Brain pericyte (primary cell): ENCODE results near the gene SDE2.
"Not testable (repeated sequence)": the region's sequence is repeated elsewhere in the genome, so short reads cannot be mapped to it uniquely, and the experiment has no call there.

Experiments used
- DNase-seq: peaks from one replicate; pipeline ENCODE4 v3.0.0-alpha.2; 2012; ENCODE audit warnings: low read depth, low spot score

SDE2 gene

GRCh38 chr1:226006686-226007085, 7.5 kb upstream of the SDE2 start:
- no peak for DNase-seq

- no peak for DNase-seq
These were observed 5.3 kb upstream of the SDE2 start for GRCh38 chr1:226004396-226004795.

- no peak for DNase-seq
These were observed 4.5 kb upstream of the SDE2 start for GRCh38 chr1:226003502-226004170.

GRCh38 chr1:226002667-226003501, 3.7 kb upstream of the SDE2 start:
- no peak for DNase-seq

- DNase-seq, result no peak
These were observed 3.0 kb upstream of the SDE2 start for GRCh38 chr1:226001963-226002666.

- no peak for DNase-seq
These were observed 1.9 kb upstream of the SDE2 start for GRCh38 chr1:226001088-226001487.

- not testable (repeated sequence) for DNase-seq
These were observed 1.4 kb upstream of the SDE2 start for GRCh38 chr1:226000493-226001081.

- DNase-seq, result no peak
These were observed 782 bp upstream of the SDE2 start for GRCh38 chr1:225999912-226000337.

GRCh38 chr1:225998560-225999226, 450 bp downstream of the SDE2 start:
- DNase-seq, result no peak

GRCh38 chr1:225996946-225997545, 2.1 kb downstream of the SDE2 start:
- DNase-seq, result no peak

- DNase-seq, result no peak
These were observed 3.0 kb downstream of the SDE2 start for GRCh38 chr1:225995919-225996864.

GRCh38 chr1:225990705-225991464, 8.3 kb downstream of the SDE2 start:
- no peak for DNase-seq

- DNase-seq, result no peak
These were observed 11.4 kb downstream of the SDE2 start for GRCh38 chr1:225987491-225988316.

- DNase-seq, result no peak
These were observed 17.4 kb downstream of the SDE2 start for GRCh38 chr1:225981714-225982113.

GRCh38 chr1:225980005-225980836, 18.9 kb downstream of the SDE2 start:
- DNase-seq, result no peak

GRCh38 chr1:225979421-225979820, 19.7 kb downstream of the SDE2 start:
- DNase-seq, result no peak
